K562 treated with DMSO at 1 percent for 12 hours (cell line): ENCODE data around the gene RRAGD. TPM values are rescaled to one million over a fixed set of nuclear protein-coding genes. Genes with fewer than 3 reads are reported as not detected.

ENCODE experiments used
- total RNA-seq: library from RNA; unstranded; fragments of 300-600 nt; gene quantifications from 2 replicates; pipeline ENCODE4 v1.2.3, GENCODE V29; 2022; ENCODE audit not compliant: insufficient read depth

RRAGD gene
- 0.27 TPM in 1 of 2 replicates, not detected in the other for total RNA-seq

DNA sequence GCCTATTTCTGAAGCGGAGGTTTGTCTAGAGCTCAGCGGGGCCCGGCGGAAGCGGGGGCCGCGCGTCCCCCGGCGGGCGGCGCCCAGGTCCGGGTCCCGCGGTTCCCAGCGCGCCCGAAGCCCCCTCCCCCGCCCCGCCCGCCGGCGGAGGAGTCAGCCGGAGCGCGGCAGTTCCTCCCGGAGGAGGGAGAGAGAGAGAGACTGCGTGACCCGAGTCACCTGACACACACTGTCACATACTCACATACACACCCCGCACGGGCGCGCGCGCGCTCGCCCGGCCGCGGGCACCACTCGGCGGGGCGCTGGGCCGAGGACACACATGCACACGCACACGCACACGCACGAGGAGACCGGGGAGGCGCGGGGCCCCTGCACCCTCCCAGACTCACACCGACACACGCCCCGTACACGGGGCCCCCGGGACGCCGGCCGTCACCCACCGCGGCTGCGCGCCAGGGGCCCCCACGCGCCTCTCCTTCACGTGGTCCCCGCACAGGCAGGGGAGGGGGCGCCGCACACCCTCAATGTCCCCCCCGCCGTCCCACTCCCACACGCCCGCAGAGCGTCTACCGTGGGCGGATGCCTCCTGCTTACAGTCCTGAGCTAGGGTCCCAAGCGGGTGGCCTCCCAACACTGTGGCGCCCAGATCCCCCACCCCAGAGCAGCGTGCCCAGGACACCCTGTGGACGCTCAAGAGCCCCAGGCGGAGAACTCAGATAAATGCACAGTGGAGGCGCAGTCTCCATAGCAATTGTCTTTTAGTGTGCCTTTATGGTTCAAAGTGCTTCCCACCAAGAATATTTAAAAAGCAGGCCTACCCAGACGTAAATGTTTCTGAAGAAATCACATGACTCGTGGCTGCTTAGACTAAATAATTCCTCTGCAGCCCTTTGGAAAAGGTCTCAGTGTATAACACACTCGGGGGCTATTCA, at the start of gene RRAGD:
Gene RRAGD (minus strand): TSS at position 203 of the 935 bp plus-strand sequence. CDS start 280 bp downstream, outside the sequence.

GRCh38 chr6:89432875-89433251, 20.8 kb upstream of the RRAGD start, which contains the start of gene ANKRD6:
ANKRD6 (plus strand) TSS chr6:89433152; CDS start chr6:89566977, 133,825 bp downstream.

GRCh38 chr6:89352278-89353117, 59.6 kb downstream of the RRAGD start, which contains the start of gene UBE2J1:
UBE2J1 (minus strand) TSS chr6:89352722; CDS start chr6:89352569, 153 bp downstream.

DNA sequence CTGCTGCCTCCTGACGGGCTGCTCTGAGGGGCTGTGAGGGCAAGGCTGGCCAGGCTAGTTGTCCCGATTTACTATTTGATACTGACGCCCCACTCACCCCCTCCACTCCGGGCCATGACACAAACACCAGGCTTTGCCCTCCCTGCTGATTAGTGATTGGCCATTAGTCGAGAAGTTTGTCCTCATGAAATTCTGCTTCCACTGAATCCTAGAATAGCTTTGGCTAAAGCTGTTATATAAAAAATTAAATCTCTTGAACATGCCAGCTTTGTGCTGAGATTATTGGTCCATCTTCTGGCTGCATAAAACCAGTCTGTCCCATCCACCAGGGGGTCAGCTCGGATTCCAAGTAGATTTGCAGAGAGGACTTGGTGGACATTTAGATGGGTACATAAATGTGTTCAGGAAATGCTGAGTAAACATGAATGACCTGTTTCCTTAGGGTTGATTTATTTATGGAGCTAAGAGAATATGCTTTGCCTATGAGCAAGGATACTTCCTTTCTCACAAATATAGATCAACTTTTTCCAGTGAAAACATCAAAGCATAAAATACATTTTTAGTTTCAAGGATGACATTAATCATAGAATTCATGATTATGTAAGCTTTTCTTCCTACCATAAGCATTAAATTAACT, 96.7 kb downstream of the RRAGD start, which contains the start of gene GABRR2:
Gene GABRR2 (minus strand): TSS at position 51 of the 637 bp plus-strand sequence. CDS start 134 bp downstream, outside the sequence.

Other genes with a start within 250 kb of the RRAGD start
- not detected in 2 replicates for gene GABRR1, start 194.9 kb downstream of the RRAGD start, total RNA-seq
- 1.1 TPM in 1 of 2 replicates, not detected in the other for gene GABRR2, start 97.0 kb downstream of the RRAGD start, total RNA-seq
- gene UBE2J1, start 59.6 kb downstream of the RRAGD start, total RNA-seq: 11.9 and 30.8 TPM in 2 replicates
- 0.32 TPM in 1 of 2 replicates, not detected in the other for gene ANKRD6, start 20.9 kb upstream of the RRAGD start, total RNA-seq
- gene LYRM2, start 226.5 kb upstream of the RRAGD start, total RNA-seq: 15.7 and 31.3 TPM in 2 replicates